NCI-H146 treated with DMSO at 0.1 percent for 48 hours (cell line): ENCODE measurements around the gene ACD.

Source experiments
- DNase-seq: peaks from one replicate; lab custom pipeline; 2025; ENCODE audit not compliant: unreplicated experiment; lab: John Stamatoyannopoulos, UW

ACD gene

GRCh38 chr16:67662653-67663010 lies 2.6 kb upstream of the ACD start:
- DNase-seq = no peak

- no peak for DNase-seq
These were observed 2.0 kb upstream of the ACD start for GRCh38 chr16:67661886-67662652.

GRCh38 chr16:67661101-67661761 lies 1.2 kb upstream of the ACD start:
- DNase-seq = no peak

GRCh38 chr16:67660564-67661028 lies 536 bp upstream of the ACD start, which contains the start of gene PARD6A:
PARD6A (plus strand) TSS chr16:67660960; CDS start chr16:67661039, 79 bp downstream.
- DNase-seq = peak; percentile 73

- DNase-seq = no peak
These were observed 998 bp downstream of the ACD start for GRCh38 chr16:67658849-67659674.

GRCh38 chr16:67657751-67658518 lies 2.1 kb downstream of the ACD start:
- DNase-seq = no peak

GRCh38 chr16:67657017-67657608 lies 2.9 kb downstream of the ACD start:
- DNase-seq = no peak

- no peak for DNase-seq
These were observed 3.6 kb downstream of the ACD start for GRCh38 chr16:67656344-67657016.

- no peak for DNase-seq
These were observed 4.7 kb downstream of the ACD start for GRCh38 chr16:67655363-67655762.

- DNase-seq = no peak
These were observed 5.6 kb downstream of the ACD start for GRCh38 chr16:67654403-67654911.

GRCh38 chr16:67653789-67654402 lies 6.2 kb downstream of the ACD start:
- DNase-seq = no peak

- DNase-seq = no peak
These were observed 6.8 kb downstream of the ACD start for GRCh38 chr16:67653128-67653788.

- DNase-seq = peak; percentile 0
These were observed 7.4 kb downstream of the ACD start for GRCh38 chr16:67652578-67653127.

GRCh38 chr16:67651847-67652246 lies 8.2 kb downstream of the ACD start:
- no peak for DNase-seq

- no peak for DNase-seq
These were observed 9.0 kb downstream of the ACD start for GRCh38 chr16:67651039-67651438.

GRCh38 chr16:67650023-67650422 lies 10.0 kb downstream of the ACD start:
- DNase-seq = no peak

- DNase-seq = no peak
These were observed 10.5 kb downstream of the ACD start for GRCh38 chr16:67649494-67649931.

- DNase-seq = no peak
These were observed 11.2 kb downstream of the ACD start for GRCh38 chr16:67648764-67649407.
